Suprapubic skin (tissue), 4 donors: Measurements from ENCODE around the gene GFER. TPM values are rescaled to one million over a fixed set of nuclear protein-coding genes. Genes with fewer than 3 reads are reported as not detected.

Experiments used
- DNase-seq, 2 donors: peaks; one replicate each; pipeline ENCODE4 v3.0.0-alpha.2; 2019; ENCODE audit warnings: low spot score in 2 of 2
- H3K27ac ChIP-seq: fragments of 200-600 bp; sonication (generic); one replicate; pipeline ENCODE4 v1.5.1; 2019
- H3K27me3 ChIP-seq: fragments of 200-600 bp; sonication (generic); one replicate; pipeline ENCODE4 v1.5.1; 2019
- H3K36me3 ChIP-seq: fragments of 200-600 bp; sonication (generic); one replicate; pipeline ENCODE4 v1.5.1; 2019
- H3K4me1 ChIP-seq: fragments of 200-600 bp; sonication (generic); one replicate; pipeline ENCODE4 v1.5.1; 2019
- H3K4me3 ChIP-seq: fragments of 200-600 bp; sonication (generic); one replicate; pipeline ENCODE4 v1.5.1; 2019; ENCODE audit warnings: mild to moderate bottlenecking
- H3K9me3 ChIP-seq: fragments of 200-600 bp; sonication (generic); one replicate; pipeline ENCODE4 v1.5.1; 2019
- EP300 ChIP-seq: sonication (generic); formaldehyde crosslinking; IDR thresholded peaks from one replicate; pipeline ENCODE4 v1.6.1; 2017; ENCODE audit warnings: antibody characterized with exemption
- POLR2A ChIP-seq, 2 donors: fragments of 450-650 bp; IDR thresholded peaks; one replicate each; pipeline ENCODE4 v1.6.1; 2017; ENCODE audit warnings: antibody characterized with exemption in 2 of 2, mild to moderate bottlenecking in 2 of 2, moderate library complexity in 2 of 2
- POLR2AphosphoS5 ChIP-seq, 3 donors: sonication (generic); formaldehyde crosslinking; IDR thresholded peaks; one replicate each; pipeline ENCODE4 v1.6.1; 2017; ENCODE audit warnings: antibody characterized with exemption in 3 of 3
- WGBS: methylation state at CpG from one replicate; pipeline ENCODE4 v1.1.5; 2018; 5-methylcytosine and 5-hydroxymethylcytosine counted together
- total RNA-seq, 4 donors: library from RNA; depleted of rRNA; stranded (reverse); fragments of >200 nt; gene quantifications; one replicate each; pipeline ENCODE4 v1.1.0, GENCODE V29; 2016
- TF ChIP-seq, protein P1 (sequence below), 2 donors: fragments of 200-600 bp in 1 of 2; fragments of 450-650 bp in 1 of 2; sonication (generic) in 1 of 2; IDR thresholded peaks; one replicate each; pipeline ENCODE4 v1.5.1; 2016 to 2019; ENCODE audit warnings: antibody characterized with exemption in 2 of 2, mild to moderate bottlenecking in 1 of 2, moderate library complexity in 1 of 2

Gene GFER
- total RNA-seq, 4 donors from 2014 or later = 7.0 to 11.2 (median 9.5) TPM

DNA sequence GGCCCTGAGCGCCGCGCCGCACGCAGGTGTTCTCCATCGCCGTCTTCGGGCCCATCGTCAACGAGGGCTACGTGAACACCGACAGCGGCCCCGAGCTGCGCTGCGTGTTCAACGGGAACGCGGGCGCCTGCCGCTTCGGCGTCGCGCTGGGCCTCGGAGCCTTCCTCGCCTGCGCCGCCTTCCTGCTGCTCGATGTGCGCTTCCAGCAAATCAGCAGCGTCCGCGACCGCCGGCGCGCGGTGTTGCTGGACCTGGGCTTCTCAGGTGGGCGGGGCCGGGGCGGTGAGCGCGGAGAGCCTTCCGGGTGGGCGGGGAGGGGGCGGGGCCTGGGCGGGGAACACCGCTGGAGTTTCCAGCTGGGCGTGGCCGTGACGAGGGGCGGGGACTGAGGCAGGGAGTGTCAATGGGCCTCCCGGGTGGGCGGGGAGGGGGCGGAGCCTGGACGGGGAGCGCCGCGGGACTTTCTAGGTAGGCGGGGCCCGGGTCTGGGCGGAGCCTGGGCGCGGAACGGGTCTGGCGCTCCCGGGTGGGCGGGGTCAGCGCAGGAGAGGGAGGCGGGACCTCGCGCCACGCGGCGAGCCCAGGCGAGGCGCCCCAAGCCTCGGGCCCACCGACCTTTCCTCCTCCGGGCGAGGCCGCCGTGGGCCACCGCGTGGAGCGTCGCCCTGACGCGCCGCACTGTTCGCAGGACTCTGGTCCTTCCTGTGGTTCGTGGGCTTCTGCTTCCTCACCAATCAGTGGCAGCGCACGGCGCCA, 8.1 kb downstream of the GFER start:
- Histone ChIP-seq H3K4me3 (peak overlapping the region; percentile 49), H3K36me3 (peaks cover 3% of the 10 kb centered on the region), H3K27me3 (peaks cover 28% of the 10 kb centered on the region), H3K9me3 (no peaks in the 10 kb centered on the region), H3K27ac (peak overlapping the region; percentile 35), H3K4me1 (peaks cover 40% of the 10 kb centered on the region)
- DNase-seq = peak; percentile 97
- TF ChIP-seq POLR2AphosphoS5 (IDR thresholded peaks at IDR 0.05) (peak in 1 of 3 donors; percentile 39), EP300 (no peak)
- 8% methylated on average over 9 of the region's 96 CpGs for WGBS

DNA sequence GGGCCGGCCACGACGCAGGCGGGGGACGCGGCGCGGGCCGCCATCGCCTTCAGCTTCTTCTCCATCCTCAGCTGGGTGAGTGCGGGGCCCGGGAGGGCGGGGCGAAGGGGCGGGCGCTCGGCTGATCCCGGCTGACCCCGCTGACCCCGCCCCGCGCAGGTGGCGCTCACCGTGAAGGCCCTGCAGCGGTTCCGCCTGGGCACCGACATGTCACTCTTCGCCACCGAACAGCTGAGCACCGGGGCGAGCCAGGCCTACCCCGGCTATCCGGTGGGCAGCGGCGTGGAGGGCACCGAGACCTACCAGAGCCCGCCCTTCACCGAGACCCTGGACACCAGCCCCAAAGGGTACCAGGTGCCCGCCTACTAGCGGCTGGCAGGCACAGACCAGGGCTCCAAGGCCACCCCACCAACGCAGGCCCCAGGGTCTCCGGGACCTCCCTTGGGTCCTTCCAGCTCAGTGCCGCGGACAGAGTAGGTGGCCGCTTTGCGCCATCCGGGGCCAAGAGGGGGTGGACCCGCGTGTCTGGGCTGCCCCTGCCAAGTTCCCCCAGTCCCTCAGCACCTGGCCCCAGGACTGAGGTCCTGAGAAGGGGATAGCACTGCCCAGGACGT, 8.8 kb downstream of the GFER start:
- no peak overlapping the region for H3K27ac ChIP-seq
- H3K27me3 ChIP-seq = peaks cover 28% of the 10 kb centered on the region
- peaks cover 43% of the 10 kb centered on the region for H3K4me1 ChIP-seq
- no peak for DNase-seq
- TF ChIP-seq POLR2A (IDR thresholded peaks at IDR 0.05) = no peak
- no peak for TF ChIP-seq EP300
- H3K36me3 ChIP-seq = peaks cover 9% of the 10 kb centered on the region
- H3K9me3 ChIP-seq = no peaks in the 10 kb centered on the region
- H3K4me3 ChIP-seq = no peak overlapping the region
- WGBS = 40% methylated on average over 6 of the region's 50 CpGs

DNA sequence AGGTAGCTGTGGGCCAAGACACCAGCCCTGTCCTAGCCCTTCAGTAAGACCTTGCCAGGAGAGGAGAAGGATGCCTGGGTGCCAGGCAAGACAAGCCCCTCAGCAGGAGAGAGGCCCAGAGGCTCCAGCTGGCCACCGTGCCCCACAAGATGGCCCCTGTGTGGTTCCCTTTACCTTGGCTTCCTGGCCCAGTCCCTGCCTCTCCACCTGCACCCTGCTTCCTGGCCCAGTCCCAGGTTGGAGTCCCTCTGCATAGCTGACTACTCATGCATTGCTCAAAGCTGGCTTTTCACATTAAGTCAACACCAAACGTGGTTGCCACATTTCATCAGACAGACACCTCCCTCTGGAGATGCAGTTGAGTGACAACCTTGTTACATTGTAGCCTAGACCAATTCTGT, 9.7 kb downstream of the GFER start:
- H3K9me3 ChIP-seq = no peaks in the 10 kb centered on the region
- no peak overlapping the region for H3K4me3 ChIP-seq
- TF ChIP-seq POLR2A (IDR thresholded peaks at IDR 0.05) (no peak), EP300 (no peak), POLR2AphosphoS5 (IDR thresholded peaks at IDR 0.05) (no peak)
- TF ChIP-seq, protein P1, sequence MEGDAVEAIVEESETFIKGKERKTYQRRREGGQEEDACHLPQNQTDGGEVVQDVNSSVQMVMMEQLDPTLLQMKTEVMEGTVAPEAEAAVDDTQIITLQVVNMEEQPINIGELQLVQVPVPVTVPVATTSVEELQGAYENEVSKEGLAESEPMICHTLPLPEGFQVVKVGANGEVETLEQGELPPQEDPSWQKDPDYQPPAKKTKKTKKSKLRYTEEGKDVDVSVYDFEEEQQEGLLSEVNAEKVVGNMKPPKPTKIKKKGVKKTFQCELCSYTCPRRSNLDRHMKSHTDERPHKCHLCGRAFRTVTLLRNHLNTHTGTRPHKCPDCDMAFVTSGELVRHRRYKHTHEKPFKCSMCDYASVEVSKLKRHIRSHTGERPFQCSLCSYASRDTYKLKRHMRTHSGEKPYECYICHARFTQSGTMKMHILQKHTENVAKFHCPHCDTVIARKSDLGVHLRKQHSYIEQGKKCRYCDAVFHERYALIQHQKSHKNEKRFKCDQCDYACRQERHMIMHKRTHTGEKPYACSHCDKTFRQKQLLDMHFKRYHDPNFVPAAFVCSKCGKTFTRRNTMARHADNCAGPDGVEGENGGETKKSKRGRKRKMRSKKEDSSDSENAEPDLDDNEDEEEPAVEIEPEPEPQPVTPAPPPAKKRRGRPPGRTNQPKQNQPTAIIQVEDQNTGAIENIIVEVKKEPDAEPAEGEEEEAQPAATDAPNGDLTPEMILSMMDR (IDR thresholded peaks at IDR 0.05) = no peak
- no peak for DNase-seq
- peaks cover 26% of the 10 kb centered on the region for H3K27me3 ChIP-seq
- H3K27ac ChIP-seq = no peak overlapping the region
- H3K36me3 ChIP-seq = peaks cover 19% of the 10 kb centered on the region
- peaks cover 49% of the 10 kb centered on the region for H3K4me1 ChIP-seq
- 18% methylated on average over 1 of the region's 2 CpGs for WGBS

DNA sequence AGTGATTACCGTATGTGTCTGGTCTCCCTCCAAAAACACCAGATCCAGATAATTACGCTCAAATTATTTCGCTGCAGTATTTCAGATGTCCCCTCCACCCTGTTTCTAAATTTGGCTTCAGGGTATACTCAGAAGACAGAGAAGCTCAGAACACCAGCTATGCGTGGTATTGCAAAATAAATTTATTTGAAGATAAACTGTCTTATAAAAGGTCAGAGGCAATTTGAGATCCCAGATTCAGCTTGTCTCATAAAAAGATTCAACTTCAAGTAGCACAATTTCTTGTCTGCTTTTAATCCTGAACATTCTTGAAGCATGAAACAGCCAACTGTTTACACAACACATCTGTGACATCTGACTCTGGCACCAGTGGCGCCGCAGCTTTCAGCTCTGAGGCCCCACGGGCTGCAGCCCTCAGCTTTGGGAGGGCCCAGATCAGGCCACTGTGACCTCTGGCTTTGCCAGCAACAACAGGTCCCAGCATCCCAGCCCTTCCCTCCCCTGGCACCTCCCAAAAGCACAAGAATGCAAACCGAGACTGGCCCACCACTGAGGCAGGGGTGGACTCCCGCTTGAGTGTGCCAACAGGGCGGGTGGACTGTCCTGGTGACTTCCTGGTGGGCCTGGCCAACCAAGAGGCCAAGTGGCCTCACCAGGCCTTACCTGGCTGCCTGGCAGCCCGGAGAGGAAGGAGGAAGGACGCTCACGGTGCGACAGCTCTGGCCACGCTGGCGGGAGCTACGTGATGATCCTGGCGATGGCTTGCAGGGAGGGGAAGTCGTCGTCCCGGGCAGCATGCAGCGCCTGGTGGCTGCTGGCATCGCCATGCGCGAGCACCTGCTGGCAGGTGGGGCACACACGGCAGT, 13.7 kb downstream of the GFER start:
- Histone ChIP-seq H3K4me1 (peaks cover 14% of the 10 kb centered on the region), H3K9me3 (no peaks in the 10 kb centered on the region), H3K27ac (peak overlapping the region; percentile 63), H3K27me3 (no peaks in the 10 kb centered on the region), H3K36me3 (peaks cover 59% of the 10 kb centered on the region), H3K4me3 (no peak overlapping the region)
- 78% methylated on average over 26 of the region's 26 CpGs for WGBS
- no peak for DNase-seq
- TF ChIP-seq, protein P1 (IDR thresholded peaks at IDR 0.05) = no peak
- TF ChIP-seq EP300 = no peak
- TF ChIP-seq POLR2A (IDR thresholded peaks at IDR 0.05) = no peak
- no peak for TF ChIP-seq POLR2AphosphoS5 (IDR thresholded peaks at IDR 0.05)

DNA sequence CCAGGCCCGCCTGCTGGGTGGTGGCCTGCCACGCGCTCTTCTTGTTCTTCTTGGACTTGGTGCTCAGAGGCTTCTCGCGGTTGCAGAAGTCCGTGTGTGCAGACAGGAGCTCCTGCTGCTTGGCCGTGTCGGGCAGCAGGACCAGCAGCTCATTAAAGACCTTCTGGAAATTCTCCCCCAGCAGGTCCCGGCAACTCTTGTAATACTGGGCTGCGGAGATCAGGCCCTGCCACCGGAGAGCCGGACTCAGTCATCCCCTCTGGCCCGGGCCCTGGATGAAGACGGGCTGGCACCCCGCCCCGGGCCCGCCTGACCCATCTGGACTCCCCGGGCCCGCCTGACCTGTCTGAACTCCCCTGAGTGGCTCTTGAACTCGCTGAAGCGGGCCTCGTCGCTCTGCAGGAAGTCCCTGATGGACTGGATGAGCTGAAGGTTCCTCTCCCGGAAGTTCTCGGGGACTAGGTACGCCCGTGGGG, 14.4 kb downstream of the GFER start:
- TF ChIP-seq EP300 (no peak), POLR2AphosphoS5 (IDR thresholded peaks at IDR 0.05) (no peak), POLR2A (IDR thresholded peaks at IDR 0.05) (no peak)
- TF ChIP-seq, protein P1 (IDR thresholded peaks at IDR 0.05) = no peak
- no peak for DNase-seq
- no peaks in the 10 kb centered on the region for H3K27me3 ChIP-seq
- 90% methylated on average over 21 of the region's 27 CpGs for WGBS
- no peak overlapping the region for H3K4me3 ChIP-seq
- H3K4me1 ChIP-seq = peaks cover 16% of the 10 kb centered on the region
- no peaks in the 10 kb centered on the region for H3K9me3 ChIP-seq
- H3K27ac ChIP-seq = no peak overlapping the region
- peaks cover 65% of the 10 kb centered on the region for H3K36me3 ChIP-seq
